GM18909 (cell line): ENCODE results near the gene LRIT1.

Experiments used
- ATAC-seq: cut with Tn5 transposase; IDR thresholded peaks from one replicate; pipeline ENCODE4 v1.9.1; 2021; ENCODE audit warnings: mild to moderate bottlenecking; ENCODE audit not compliant: unreplicated experiment, poor library complexity

Gene LRIT1

GRCh38 chr10:84256510-84257342, 15.4 kb upstream of the LRIT1 start:
- peak; percentile 67 for ATAC-seq

GRCh38 chr10:84254552-84255478, 13.5 kb upstream of the LRIT1 start:
- no peak for ATAC-seq

GRCh38 chr10:84248794-84249193, 7.4 kb upstream of the LRIT1 start:
- no peak for ATAC-seq

- no peak for ATAC-seq
Observed at GRCh38 chr10:84247496-84247895, 6.2 kb upstream of the LRIT1 start.

- ATAC-seq: no peak
Observed at GRCh38 chr10:84244651-84245270, 3.4 kb upstream of the LRIT1 start, which contains the start of gene RGR. Gene RGR, plus strand, starts transcription at chr10:84245053. Its CDS starts 38 bp downstream, at chr10:84245091.

GRCh38 chr10:84243759-84244158, 2.4 kb upstream of the LRIT1 start:
- ATAC-seq: no peak

- no peak for ATAC-seq
Observed at GRCh38 chr10:84238909-84239308, 2.4 kb downstream of the LRIT1 start.

GRCh38 chr10:84237199-84238051, 3.9 kb downstream of the LRIT1 start:
- no peak for ATAC-seq

- ATAC-seq: no peak
Observed at GRCh38 chr10:84236807-84237198, 4.5 kb downstream of the LRIT1 start.

GRCh38 chr10:84235096-84235495, 6.2 kb downstream of the LRIT1 start:
- ATAC-seq: no peak

- ATAC-seq: no peak
Observed at GRCh38 chr10:84234479-84234878, 6.9 kb downstream of the LRIT1 start.

GRCh38 chr10:84233940-84234339, 7.4 kb downstream of the LRIT1 start:
- ATAC-seq: no peak

GRCh38 chr10:84232376-84232775, 9.0 kb downstream of the LRIT1 start:
- no peak for ATAC-seq

- no peak for ATAC-seq
Observed at GRCh38 chr10:84230359-84230758, 11.0 kb downstream of the LRIT1 start.

GRCh38 chr10:84227810-84228209, 13.5 kb downstream of the LRIT1 start:
- ATAC-seq: no peak

GRCh38 chr10:84226616-84227015, 14.7 kb downstream of the LRIT1 start:
- ATAC-seq: no peak

GRCh38 chr10:84225427-84226173, 15.7 kb downstream of the LRIT1 start, which contains the start of gene LRIT2:
Gene LRIT2, minus strand, starts transcription at chr10:84225544. Its CDS starts 24 bp downstream, at chr10:84225520.
- ATAC-seq: no peak

GRCh38 chr10:84224411-84225028, 16.8 kb downstream of the LRIT1 start:
- no peak for ATAC-seq

- ATAC-seq: no peak
Observed at GRCh38 chr10:84221916-84222315, 19.4 kb downstream of the LRIT1 start.
